Dedifferentiated amniotic fluid mesenchymal stem cell (primary cell): ENCODE results near the gene ATP2A3.

ENCODE experiments used
- DNase-seq: peaks from one replicate; pipeline ENCODE4 v3.0.0-alpha.2; 2016; ENCODE audit errors: extremely low spot score

ATP2A3 gene

GRCh38 chr17:3972931-3973330, 8.7 kb upstream of the ATP2A3 start:
- no peak for DNase-seq

- no peak for DNase-seq
These were observed 8.1 kb upstream of the ATP2A3 start for GRCh38 chr17:3972281-3972731.

- DNase-seq = no peak
These were observed 6.4 kb upstream of the ATP2A3 start for GRCh38 chr17:3970668-3971067.

- DNase-seq = no peak
These were observed 5.7 kb upstream of the ATP2A3 start for GRCh38 chr17:3969963-3970362.

GRCh38 chr17:3968886-3969524, 4.8 kb upstream of the ATP2A3 start:
- no peak for DNase-seq

GRCh38 chr17:3968015-3968414, 3.8 kb upstream of the ATP2A3 start:
- DNase-seq = no peak

- no peak for DNase-seq
These were observed 2.6 kb upstream of the ATP2A3 start for GRCh38 chr17:3966720-3967363.

GRCh38 chr17:3965118-3965800, 1.0 kb upstream of the ATP2A3 start:
- no peak for DNase-seq

GRCh38 chr17:3963237-3964201, 718 bp downstream of the ATP2A3 start:
- DNase-seq = no peak

GRCh38 chr17:3962965-3963236, 1.3 kb downstream of the ATP2A3 start:
- no peak for DNase-seq

GRCh38 chr17:3962217-3962964, 1.8 kb downstream of the ATP2A3 start:
- DNase-seq = no peak

- DNase-seq = no peak
These were observed 2.6 kb downstream of the ATP2A3 start for GRCh38 chr17:3961564-3962047.

GRCh38 chr17:3960764-3961163, 3.5 kb downstream of the ATP2A3 start:
- DNase-seq = no peak

- no peak for DNase-seq
These were observed 4.2 kb downstream of the ATP2A3 start for GRCh38 chr17:3959921-3960601.

- DNase-seq = peak; percentile 15
These were observed 4.8 kb downstream of the ATP2A3 start for GRCh38 chr17:3959295-3959899.

GRCh38 chr17:3957735-3958599, 6.3 kb downstream of the ATP2A3 start:
- no peak for DNase-seq

GRCh38 chr17:3956983-3957382, 7.3 kb downstream of the ATP2A3 start:
- DNase-seq = no peak

GRCh38 chr17:3956327-3956957, 7.8 kb downstream of the ATP2A3 start:
- DNase-seq = no peak

- no peak for DNase-seq
These were observed 8.6 kb downstream of the ATP2A3 start for GRCh38 chr17:3955673-3955988.
